A549 treated with Hydrocortisone at 1 μM for 4 hours (cell line): ENCODE results near the gene TMEM87B. TPM values are rescaled to one million over a fixed set of nuclear protein-coding genes. Genes with fewer than 3 reads are reported as not detected.

ENCODE experiments used
- total RNA-seq: library from RNA; stranded (reverse); fragments of 200-300 nt; extraction: Qiagen RNA extraction; gene quantifications from 5 replicates; pipeline ENCODE4 v1.2.3, GENCODE V29; 2022

The TMEM87B gene
- 13.7 to 20.5 TPM (median 16.2 TPM) in 5 replicates for total RNA-seq

GRCh38 chr2:112054847-112055729 lies at the start of gene TMEM87B:
TMEM87B (plus strand) TSS chr2:112055269; CDS start chr2:112055592, 323 bp downstream.

GRCh38 chr2:112138159-112139032 lies 83.3 kb downstream of the TMEM87B start, which contains the start of gene FBLN7:
FBLN7 (plus strand) TSS chr2:112138385; CDS start chr2:112138656, 271 bp downstream.

Other genes with a start within 250 kb of the TMEM87B start
- 22.4 to 43.5 TPM (median 25.7 TPM) in 5 replicates for gene ANAPC1, start 171.1 kb upstream of the TMEM87B start, total RNA-seq
- gene MERTK, start 156.7 kb upstream of the TMEM87B start, total RNA-seq, result 1.9 to 3.5 TPM (median 2.5 TPM) in 5 replicates
- gene FBLN7, start 83.1 kb downstream of the TMEM87B start, total RNA-seq, result 0.44 to 0.66 TPM (median 0.56 TPM) in 5 replicates
- 12.0 to 14.7 TPM (median 13.4 TPM) in 5 replicates for gene ZC3H8, start 199.8 kb downstream of the TMEM87B start, total RNA-seq
- gene ZC3H6, start 220.3 kb downstream of the TMEM87B start, total RNA-seq, result 0.29 to 0.69 TPM (median 0.31 TPM) in 5 replicates